H1 (cell line): ENCODE data around the gene HAGH. TPM values are rescaled to one million over a fixed set of nuclear protein-coding genes. Genes with fewer than 3 reads are reported as not detected.
A peak's percentile ranks its signal among the peaks of the same experiment; 100 is the strongest.

Experiments used
- CTCF ChIA-PET: fragments of 300-600 bp; sonication (Branson Sonifier 250); formaldehyde crosslinking; loops from one replicate; lab custom pipeline; 2021; ENCODE audit not compliant: partially characterized antibody; lab: Charles Lee
- POLR2A ChIA-PET: fragments of 300-600 bp; sonication (Branson Sonifier 250); formaldehyde crosslinking; loops from one replicate; lab custom pipeline; 2021; ENCODE audit warnings: inconsistent platforms; ENCODE audit not compliant: partially characterized antibody; lab: Charles Lee
- DNase-seq, 2 experiments: peaks; one replicate each; pipeline versions ENCODE4 v3.0.0 to v3.0.0-alpha.2; 2010 to 2022; ENCODE audit warnings: low spot score in 2 of 2, low read depth in 1 of 2, mixed read lengths in 1 of 2
- FAIRE-seq: peaks from 2 replicates; lab custom pipeline; 2011; peaks lifted over from hg19 to GRCh38; lab: Jason Lieb, UNC
- H2AFZ ChIP-seq: 2 replicates; pipeline ENCODE4 v1.8.1; 2012; ENCODE audit warnings: low read length, inconsistent platforms
- H2AK5ac ChIP-seq: 2 replicates; pipeline ENCODE4 v1.6.1; 2013; ENCODE audit warnings: low read depth, low read length
- H2BK120ac ChIP-seq: replicated peaks from 2 replicates; pipeline ENCODE3; 2013; ENCODE audit warnings: low read depth, low read length, inconsistent platforms
- H2BK12ac ChIP-seq: 2 replicates; pipeline ENCODE4 v1.6.1; 2013; ENCODE audit warnings: low read depth, low read length
- H2BK15ac ChIP-seq: 2 replicates; pipeline ENCODE4 v1.6.1; 2013; ENCODE audit warnings: low read length
- H2BK20ac ChIP-seq: 2 replicates; pipeline ENCODE4 v1.6.1; 2013; ENCODE audit warnings: low read length
- H2BK5ac ChIP-seq: 2 replicates; pipeline ENCODE4 v1.6.1; 2013; ENCODE audit warnings: low read depth, low read length
- H3K14ac ChIP-seq: 2 replicates; pipeline ENCODE4 v1.6.1; 2013; ENCODE audit warnings: inconsistent platforms; ENCODE audit not compliant: insufficient read length
- H3K18ac ChIP-seq: 2 replicates; pipeline ENCODE4 v1.6.1; 2013; ENCODE audit warnings: low read length; ENCODE audit errors: extremely low read depth
- H3K23ac ChIP-seq: 2 replicates; pipeline ENCODE4 v1.6.1; 2013; ENCODE audit warnings: inconsistent platforms; ENCODE audit not compliant: insufficient read length
- H3K23me2 ChIP-seq: 2 replicates; pipeline ENCODE4 v1.6.1; 2013; ENCODE audit warnings: low read depth, low read length
- H3K27ac ChIP-seq: 2 replicates; pipeline ENCODE4 v1.6.1; 2011; ENCODE audit warnings: low read depth, low read length, inconsistent platforms
- H3K27me3 ChIP-seq, 4 experiments: replicated peaks in 1 of 4; 1 replicate in 1 of 4; 2 replicates in 3 of 4; pipeline versions ENCODE4 v1.6.1 to v1.8.1; 2011 to 2013; ENCODE audit warnings: low read length in 3 of 4, mild to moderate bottlenecking in 3 of 4, inconsistent platforms in 2 of 4, mixed read lengths in 2 of 4, moderate library complexity in 1 of 4; ENCODE audit not compliant: control insufficient read depth in 3 of 4, insufficient read depth in 3 of 4; ENCODE audit errors: extremely low read depth in 1 of 4
- H3K36me3 ChIP-seq, 4 experiments: 2 replicates each; pipeline versions ENCODE4 v1.6.1 to v1.8.1; 2011 to 2013; ENCODE audit warnings: mild to moderate bottlenecking in 4 of 4, low read length in 3 of 4, moderate library complexity in 2 of 4, control low read depth in 1 of 4, inconsistent platforms in 1 of 4; ENCODE audit not compliant: insufficient read depth in 4 of 4, control insufficient read depth in 2 of 4
- H3K4ac ChIP-seq: replicated peaks from 2 replicates; pipeline ENCODE3; 2013; ENCODE audit warnings: low read length, low read depth, mixed read lengths, inconsistent platforms; ENCODE audit not compliant: insufficient read length
- H3K4me1 ChIP-seq, 4 experiments: replicated peaks in 1 of 4; 1 replicate in 1 of 4; 2 replicates in 3 of 4; pipeline versions ENCODE4 v1.6.1 to v1.8.1; 2011 to 2013; ENCODE audit warnings: low read length in 3 of 4, inconsistent platforms in 2 of 4, mixed read lengths in 1 of 4; ENCODE audit not compliant: insufficient read depth in 4 of 4, control insufficient read depth in 3 of 4
- H3K4me2 ChIP-seq, 2 experiments: 2 replicates each; pipeline versions ENCODE4 v1.6.1 to v1.8.1; 2011 to 2013; ENCODE audit warnings: low read depth in 2 of 2, low read length in 2 of 2, control low read depth in 1 of 2, inconsistent platforms in 1 of 2, mild to moderate bottlenecking in 1 of 2; ENCODE audit not compliant: insufficient read depth in 1 of 2
- H3K4me3 ChIP-seq, 4 experiments: fragments of 200-600, 300-600 bp in 1 of 4; sonication (generic), shearing (Covaris generic), sonication (Bioruptor Twin) in 1 of 4; 2 replicates each; pipeline versions ENCODE4 v1.5.1 to v1.8.1; 2011 to 2016; ENCODE audit warnings: low read length in 4 of 4, low read depth in 3 of 4, control low read depth in 2 of 4, inconsistent platforms in 2 of 4, mild to moderate bottlenecking in 2 of 4, mixed read lengths in 1 of 4, moderate library complexity in 1 of 4; ENCODE audit not compliant: insufficient read depth in 2 of 4; ENCODE audit errors: extremely low read depth in 1 of 4
- H3K56ac ChIP-seq: replicated peaks from 2 replicates; pipeline ENCODE3; 2013; ENCODE audit warnings: low read depth, mild to moderate bottlenecking, mixed read lengths, low read length, inconsistent platforms; ENCODE audit not compliant: insufficient read length
- H3K79me1 ChIP-seq: 2 replicates; pipeline ENCODE4 v1.6.1; 2013; ENCODE audit warnings: low read depth, low read length, control low read depth
- H3K79me2 ChIP-seq, 2 experiments: 2 replicates each; pipeline versions ENCODE4 v1.6.1 to v1.8.1; 2012 to 2013; ENCODE audit warnings: low read length in 2 of 2, mild to moderate bottlenecking in 2 of 2, inconsistent platforms in 1 of 2; ENCODE audit not compliant: insufficient read depth in 2 of 2, control insufficient read depth in 1 of 2
- H3K9ac ChIP-seq, 4 experiments: replicated peaks in 1 of 4; 1 replicate in 1 of 4; 2 replicates in 3 of 4; pipeline versions ENCODE4 v1.6.1 to v1.8.1; 2011 to 2013; ENCODE audit warnings: low read depth in 3 of 4, low read length in 3 of 4, control low read depth in 2 of 4, mild to moderate bottlenecking in 2 of 4, moderate library complexity in 2 of 4, inconsistent platforms in 1 of 4; ENCODE audit errors: extremely low read depth in 1 of 4
- H3K9me3 ChIP-seq, 2 experiments: 2 replicates each; pipeline versions ENCODE4 v1.6.1 to v1.8.1; 2012 to 2013; ENCODE audit warnings: mild to moderate bottlenecking in 2 of 2, moderate library complexity in 2 of 2, control low read depth in 1 of 2, inconsistent platforms in 1 of 2, low read depth in 1 of 2, low read length in 1 of 2, mixed read lengths in 1 of 2; ENCODE audit not compliant: insufficient read depth in 2 of 2
- H4K20me1 ChIP-seq, 2 experiments: replicated peaks in 1 of 2; 2 replicates each; pipeline versions ENCODE3 to v1.8.1; 2011 to 2013; ENCODE audit warnings: inconsistent platforms in 2 of 2, low read length in 2 of 2, mild to moderate bottlenecking in 1 of 2; ENCODE audit not compliant: insufficient read depth in 2 of 2, control insufficient read depth in 1 of 2
- H4K5ac ChIP-seq: 2 replicates; pipeline ENCODE4 v1.6.1; 2013; ENCODE audit warnings: low read length, low read depth, mixed read lengths, inconsistent platforms; ENCODE audit not compliant: insufficient read length
- H4K8ac ChIP-seq: 2 replicates; pipeline ENCODE4 v1.8.0; 2013; ENCODE audit warnings: mild to moderate bottlenecking, moderate library complexity, low read length, inconsistent platforms; ENCODE audit not compliant: insufficient read depth; ENCODE audit errors: extremely low read depth
- H4K91ac ChIP-seq: replicated peaks from 2 replicates; pipeline ENCODE3; 2013; ENCODE audit warnings: low read length, mixed read lengths, inconsistent platforms; ENCODE audit not compliant: insufficient read length
- ATF2 ChIP-seq: IDR thresholded peaks from 2 replicates; pipeline ENCODE4 v1.6.1; 2012; ENCODE audit warnings: low read length, inconsistent platforms
- BACH1 ChIP-seq: IDR thresholded peaks from 2 replicates; pipeline ENCODE4 v1.6.1; 2012; ENCODE audit warnings: low read length, improper control_type of control experiment
- HDAC6 ChIP-seq: IDR thresholded peaks from one replicate; pipeline ENCODE4 v1.7.1; 2012; ENCODE audit warnings: low read depth, mild to moderate bottlenecking, inconsistent platforms, low read length, moderate library complexity
- KDM1A ChIP-seq: fragments of 200-600, 300-600 bp; sonication (generic); IDR thresholded peaks from 2 replicates; pipeline ENCODE4 v1.7.1; 2016; ENCODE audit warnings: mild to moderate bottlenecking, low read length, borderline replicate concordance
- MAX ChIP-seq: IDR thresholded peaks from 2 replicates; pipeline ENCODE4 v1.6.1; 2012; ENCODE audit warnings: inconsistent platforms
- WGBS, 2 experiments: shearing (Covaris generic) in 1 of 2; methylation state at CpG; one replicate each; pipeline versions ENCODE4 v1.1.6 to v1.1.7; 2013 to 2015; ENCODE audit warnings: low lambda C conversion rate in 2 of 2, mixed read lengths in 2 of 2, inconsistent platforms in 1 of 2, low coverage in 1 of 2, missing lambda C conversion rate in 1 of 2; ENCODE audit not compliant: insufficient replicate concordance in 2 of 2, insufficient coverage in 1 of 2, insufficient read length in 1 of 2; ENCODE audit errors: extremely low coverage in 1 of 2, missing lambda C conversion rate in 1 of 2; 5-methylcytosine and 5-hydroxymethylcytosine counted together
- polyA plus RNA-seq, 7 experiments: library from polyadenylated mRNA; depleted of rRNA in 3 of 7; stranded (reverse) in 5 of 7; unstranded in 2 of 7; fragments of >200 nt in 5 of 7; fragments of 200-250 nt in 2 of 7; gene quantifications; 1 replicate in 5 of 7; 2 replicates in 1 of 7; 4 replicates in 1 of 7; pipeline versions ENCODE4 v1.2.1 to v1.2.3, GENCODE V29; 2011 to 2013; ENCODE audit warnings: missing spikeins in 2 of 7, mixed read lengths in 2 of 7
- total RNA-seq: library from RNA; stranded (reverse); fragmentation: NEBNext Ultra II Directional; extraction: Animal tissue kit (Norgen Biotek cat#: 25700); gene quantifications from 2 replicates; pipeline ENCODE4 v1.2.1, GENCODE V29; 2021

The HAGH gene
- total and polyA plus RNA-seq, 2 of the 8 experiments (the other 6 are each of a cell fraction or from before 2014, with no cell fraction given), result 28.7 to 40.6 TPM

GRCh38 chr16:1763521-1764511 lies 62.8 kb downstream of the HAGH start:
- Histone ChIP-seq H3K56ac (no peak overlapping the region), H4K20me1 (peaks cover 1 to 9% of the 10 kb centered on the region in 2 experiments), H4K5ac (peak overlapping the region; percentile 76), H3K36me3 (peaks cover 3 to 37% (median 7%) of the 10 kb centered on the region in 4 experiments; a peak in 4 of 8 replicates), H3K4me3 (peak overlapping the region; percentile 8 to 57 (median 36); a peak in 7 of 8 replicates), H3K9ac (no peak overlapping the region; a peak in 2 of 7 replicates), H3K27me3 (no peaks in the 10 kb centered on the region; a peak in 1 of 7 replicates), H2BK20ac (no peak overlapping the region), H3K4me1 (peaks cover 0 to 13% (median 7%) of the 10 kb centered on the region in 4 experiments; a peak in 5 of 7 replicates), H3K4me2 (peak overlapping the region; percentile 61 to 89), H2AFZ (no peak overlapping the region), H3K9me3 (no peaks in the 10 kb centered on the region; a peak in 1 of 4 replicates), H3K14ac (no peak overlapping the region), H3K79me1 (no peaks in the 10 kb centered on the region), H3K4ac (no peak overlapping the region), H3K18ac (peak overlapping the region; percentile 78), H3K23ac (no peak overlapping the region), H2AK5ac (0 out of 2 replicates have a peak overlapping the region, but pooled peaks have one; percentile 14), H3K27ac (no peak overlapping the region), H4K91ac (peak overlapping the region; percentile 74), H4K8ac (peak overlapping the region; percentile 71), H2BK15ac (peak overlapping the region; percentile 61; the same call in 1 of the 2 replicates), H2BK5ac (no peak overlapping the region; the same call in none of the 2 replicates), H2BK120ac (no peak overlapping the region), H2BK12ac (0 out of 2 replicates have a peak overlapping the region, but pooled peaks have one; percentile 60), H3K79me2 (no peaks in the 10 kb centered on the region; a peak in 1 of 4 replicates), H3K23me2 (no peaks in the 10 kb centered on the region; the same call in 1 of the 2 replicates)
- no peak for FAIRE-seq
- CTCF ChIA-PET, result interaction anchor here (0.7 to 3.3 kb wide), 12 partner anchors 9 to 115 kb away, joined by 3 to 21 read pairs (median 6); partner anchors contain the start of genes EME2, IGFALS, MAPK8IP3 and MRPS34
- peak; percentile 59 to 92 for DNase-seq
- POLR2A ChIA-PET, result interaction anchor here (0.6 to 13.5 kb wide), 13 partner anchors 9 to 343 kb away, joined by 3 to 246 read pairs (median 3); partner anchors contain the start of genes EME2, JPT2, MAPK8IP3 and MRPS34
- 45% methylated on average over 47 of the region's 81 CpGs; no CpG with 5 or more reads in 1 of the 2 experiments for WGBS, 2 experiments
- TF ChIP-seq KDM1A, result no peak
- TF ChIP-seq HDAC6, result no peak
- no peak for TF ChIP-seq ATF2
- 0 out of 2 replicates have a peak, but pooled peaks have one; percentile 51 for TF ChIP-seq BACH1
- peak; percentile 100 for TF ChIP-seq MAX
